HG02970 (cell line): ENCODE data around the gene ACBD6.

Experiments
- ATAC-seq: cut with Tn5 transposase; IDR thresholded peaks from one replicate; pipeline ENCODE4 v1.9.1; 2021; ENCODE audit warnings: mild to moderate bottlenecking, moderate library complexity, moderate number of reproducible peaks; ENCODE audit not compliant: unreplicated experiment, low FRiP score

ACBD6 gene

GRCh38 chr1:180261524-180262155 is 240.7 kb downstream of the ACBD6 start:
- ATAC-seq = no peak

- no peak for ATAC-seq
Observed at GRCh38 chr1:180261030-180261429, 241.3 kb downstream of the ACBD6 start.

- ATAC-seq = no peak
Observed at GRCh38 chr1:180260541-180260940, 241.8 kb downstream of the ACBD6 start.

- ATAC-seq = no peak
Observed at GRCh38 chr1:180259431-180260338, 242.7 kb downstream of the ACBD6 start.

GRCh38 chr1:180258935-180259334 is 243.4 kb downstream of the ACBD6 start:
- ATAC-seq = no peak

GRCh38 chr1:180258290-180258689 is 244.1 kb downstream of the ACBD6 start:
- ATAC-seq = no peak

- no peak for ATAC-seq
Observed at GRCh38 chr1:180257486-180257885, 244.9 kb downstream of the ACBD6 start.

- ATAC-seq = no peak
Observed at GRCh38 chr1:180257028-180257386, 245.4 kb downstream of the ACBD6 start.

- no peak for ATAC-seq
Observed at GRCh38 chr1:180256341-180257027, 245.9 kb downstream of the ACBD6 start.

- ATAC-seq = no peak
Observed at GRCh38 chr1:180255536-180256340, 246.6 kb downstream of the ACBD6 start.

- ATAC-seq = no peak
Observed at GRCh38 chr1:180254854-180255253, 247.5 kb downstream of the ACBD6 start.

GRCh38 chr1:180254496-180254819 is 247.9 kb downstream of the ACBD6 start:
- ATAC-seq = no peak

- ATAC-seq = no peak
Observed at GRCh38 chr1:180253585-180254495, 248.5 kb downstream of the ACBD6 start.

- ATAC-seq = no peak
Observed at GRCh38 chr1:180252638-180253536, 249.5 kb downstream of the ACBD6 start.

- ATAC-seq = no peak
Observed at GRCh38 chr1:180251526-180252305, 250.7 kb downstream of the ACBD6 start.

- no peak for ATAC-seq
Observed at GRCh38 chr1:180250883-180251509, 251.4 kb downstream of the ACBD6 start.

GRCh38 chr1:180250499-180250770 is 251.9 kb downstream of the ACBD6 start:
- ATAC-seq = no peak
